CD4-positive, alpha-beta T cell treated with Interleukin-1 beta for 1 hour (primary cell): ENCODE measurements around the gene GOLIM4.

ENCODE experiments used
- DNase-seq, 2 donors: peaks; one replicate each; pipeline ENCODE4 v3.0.0-alpha.2; 2020 to 2022

Gene GOLIM4

GRCh38 chr3:167989999-167990398 lies 105.7 kb downstream of the GOLIM4 start:
- DNase-seq = no peak

DNA sequence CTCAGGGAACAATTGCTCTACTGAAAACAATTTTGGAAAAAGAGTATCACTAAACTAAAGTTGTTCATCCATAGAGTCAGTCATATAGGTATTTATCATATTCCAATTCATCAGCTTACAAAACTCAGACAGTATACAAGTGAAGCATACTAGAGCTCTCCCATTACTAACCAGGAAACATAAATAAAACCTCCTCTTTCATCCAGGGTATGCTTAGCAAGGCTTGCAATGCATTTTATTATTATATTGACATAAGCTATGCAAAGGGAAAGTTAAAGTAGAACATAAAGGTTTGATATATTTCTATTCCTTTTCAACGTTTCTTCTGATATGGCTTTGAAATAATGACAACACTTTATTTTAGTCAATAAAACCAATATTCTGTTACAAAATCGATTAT lies 106.7 kb downstream of the GOLIM4 start:
- DNase-seq = no peak

DNA sequence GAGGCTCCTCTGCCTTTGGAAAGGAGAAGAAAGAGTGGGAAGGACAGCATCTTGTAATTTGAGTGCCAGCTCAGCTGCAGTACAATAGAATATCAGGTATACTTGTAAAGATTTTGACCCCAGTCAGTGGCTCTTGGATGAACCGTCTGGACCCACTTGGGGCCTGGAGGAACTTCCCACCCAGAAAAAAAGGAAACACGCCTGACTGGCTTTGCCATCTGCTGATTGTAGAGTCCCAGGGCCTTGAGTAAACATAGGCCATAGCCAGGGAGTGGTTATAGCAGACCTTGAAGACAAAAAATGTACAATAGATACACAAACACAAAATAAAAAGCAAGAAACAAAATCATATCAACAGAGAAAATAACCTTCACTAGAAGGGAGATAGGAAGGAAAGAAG lies 112.1 kb downstream of the GOLIM4 start:
- DNase-seq = no peak

- no peak for DNase-seq
These were observed 117.2 kb downstream of the GOLIM4 start for GRCh38 chr3:167978486-167978885.

GRCh38 chr3:167978071-167978470 lies 117.7 kb downstream of the GOLIM4 start:
- DNase-seq = no peak

DNA sequence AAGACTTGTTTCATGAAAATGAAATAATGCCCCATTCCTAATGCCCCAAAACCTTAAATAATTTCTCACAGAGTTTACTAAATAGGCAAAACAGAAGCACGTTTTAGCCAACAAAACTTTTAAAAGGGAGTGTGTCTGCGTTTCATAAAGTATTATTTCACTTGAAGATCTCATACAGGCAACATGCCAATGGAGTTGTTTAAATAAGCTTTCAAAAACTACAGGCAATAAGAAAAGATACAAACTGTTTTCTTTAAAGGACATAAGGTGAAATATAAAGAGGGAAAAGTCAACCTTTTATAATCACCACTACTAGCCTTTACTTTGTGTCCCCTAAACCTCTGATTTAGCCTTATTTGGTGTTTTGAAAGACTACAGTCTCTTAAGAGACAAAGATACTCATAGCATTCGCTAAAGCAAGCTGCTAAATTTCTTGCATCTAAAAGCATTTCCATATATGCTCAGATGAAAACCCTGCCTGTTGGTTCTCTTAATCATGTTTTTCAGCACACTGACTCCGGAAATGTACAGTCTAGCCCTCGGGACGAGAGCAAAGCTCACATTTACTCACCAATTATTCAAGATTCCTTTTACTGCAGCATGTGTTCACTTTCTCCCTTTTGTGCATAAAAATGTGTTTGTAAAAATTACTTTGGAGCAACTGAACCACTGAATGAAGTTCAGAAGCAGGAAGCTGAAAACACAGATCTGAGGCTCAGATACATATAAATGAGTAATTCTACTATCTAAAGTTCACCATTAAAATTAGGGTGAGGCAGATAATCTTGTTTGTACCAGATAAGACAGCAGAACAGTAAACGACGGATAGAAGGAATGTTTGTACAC lies 119.0 kb downstream of the GOLIM4 start:
- DNase-seq = no peak

DNA sequence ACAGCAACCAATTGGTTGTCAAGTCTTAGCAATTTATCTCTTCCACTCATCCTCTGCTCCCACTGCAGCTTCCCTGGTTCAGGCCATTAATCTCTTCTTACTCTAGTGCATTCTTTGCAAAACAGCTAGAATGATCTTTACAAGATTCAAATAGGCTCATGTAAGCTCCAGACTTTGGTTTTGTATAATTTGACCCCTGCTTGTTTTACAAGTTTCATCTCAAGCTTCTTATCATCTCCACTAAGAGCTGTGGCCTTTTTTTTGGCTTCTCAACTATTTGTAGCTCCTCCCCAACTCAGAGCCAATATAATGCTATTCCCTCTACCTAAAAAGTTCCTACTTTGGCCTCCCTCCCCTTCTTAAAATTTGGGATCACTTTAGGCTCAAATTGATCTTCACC lies 121.8 kb downstream of the GOLIM4 start:
- DNase-seq = no peak

- DNase-seq = no peak
These were observed 122.7 kb downstream of the GOLIM4 start for GRCh38 chr3:167973046-167973445.

GRCh38 chr3:167972502-167972901 lies 123.2 kb downstream of the GOLIM4 start:
- DNase-seq = no peak

DNA sequence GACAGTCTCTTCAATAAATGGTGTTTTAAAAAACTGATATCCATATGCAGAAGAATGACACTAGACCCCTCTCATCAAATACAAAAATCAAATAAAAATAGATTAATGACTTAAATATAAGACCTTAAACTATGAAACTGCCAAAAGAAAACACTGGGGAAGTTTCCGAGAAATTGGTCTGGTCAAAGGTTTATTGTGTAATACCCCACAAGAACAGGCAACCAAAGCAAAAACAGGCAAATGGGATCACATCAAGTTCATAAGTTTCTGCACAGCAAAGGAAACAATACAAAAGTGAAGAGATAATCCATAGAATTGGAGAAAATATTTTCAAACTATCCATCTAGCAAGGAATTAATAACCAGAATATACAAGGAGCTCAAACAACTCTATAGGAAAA lies 126.2 kb downstream of the GOLIM4 start:
- DNase-seq = no peak

GRCh38 chr3:167967257-167968036 lies 128.3 kb downstream of the GOLIM4 start:
- no peak for DNase-seq
